Naive thymus-derived CD4-positive, alpha-beta T cell (primary cell): ENCODE data around the gene CERT1. TPM values are rescaled to one million over a fixed set of nuclear protein-coding genes. Genes with fewer than 3 reads are reported as not detected.
"Not testable (repeated sequence)": the region's sequence is repeated elsewhere in the genome, so short reads cannot be mapped to it uniquely, and the experiment has no call there.

ENCODE experiments used
- ATAC-seq: fragments of 150-1000 bp; cut with Tn5 transposase; 2 replicates; pipeline ENCODE4 v1.10.0; 2021; ENCODE audit warnings: mild to moderate bottlenecking, moderate library complexity
- CTCF ChIA-PET: fragments of 350-600 bp; sonication (Branson Sonifier 250); formaldehyde crosslinking; loops from one replicate; lab custom pipeline; 2021; ENCODE audit warnings: antibody characterized with exemption; lab: Charles Lee
- POLR2A ChIA-PET: fragments of 350-600 bp; sonication (Branson Sonifier 250); formaldehyde crosslinking; loops from one replicate; lab custom pipeline; 2021; ENCODE audit warnings: antibody characterized with exemption, inconsistent platforms; lab: Charles Lee
- DNase-seq, 9 donors: peaks; one replicate each; pipeline versions ENCODE4 v3.0.0 to v3.0.0-alpha.2; 2020 to 2022; ENCODE audit warnings: mixed read lengths in 1 of 9
- H3K27ac ChIP-seq: one replicate; pipeline ENCODE4 v1.7.0; 2013; ENCODE audit warnings: mild to moderate bottlenecking, low read depth, low read length, moderate library complexity
- H3K27me3 ChIP-seq, 2 donors: one replicate each; pipeline ENCODE4 v1.7.0; 2013; ENCODE audit warnings: low read length in 2 of 2, mild to moderate bottlenecking in 2 of 2, moderate library complexity in 2 of 2; ENCODE audit not compliant: control insufficient read depth in 2 of 2, insufficient read depth in 2 of 2
- H3K36me3 ChIP-seq, 3 experiments: 1 replicate in 2 of 3; 2 replicates in 1 of 3; pipeline ENCODE4 v1.7.0; 2013; ENCODE audit warnings: low read length in 3 of 3, mild to moderate bottlenecking in 3 of 3, moderate library complexity in 1 of 3; ENCODE audit not compliant: insufficient read depth in 3 of 3, control insufficient read depth in 2 of 3
- H3K4me1 ChIP-seq, 2 donors: one replicate each; pipeline ENCODE4 v1.7.0; 2013; ENCODE audit warnings: low read length in 2 of 2, mild to moderate bottlenecking in 2 of 2, moderate library complexity in 1 of 2; ENCODE audit not compliant: control insufficient read depth in 2 of 2, insufficient read depth in 2 of 2
- H3K4me3 ChIP-seq: 2 replicates; pipeline ENCODE4 v1.7.0; 2013; ENCODE audit warnings: mild to moderate bottlenecking, low read length
- H3K9me3 ChIP-seq, 3 experiments: 1 replicate in 2 of 3; 2 replicates in 1 of 3; pipeline ENCODE4 v1.7.0; 2013; ENCODE audit warnings: low read length in 3 of 3; ENCODE audit not compliant: control insufficient read depth in 2 of 3
- H3K27ac Mint-ChIP-seq, 9 donors: one replicate each; pipeline ENCODE4 v1.8.0; 2020 to 2022; ENCODE audit warnings: mixed read lengths in 9 of 9, mild to moderate bottlenecking in 8 of 9, moderate library complexity in 5 of 9, inconsistent platforms in 2 of 9
- H3K27me3 Mint-ChIP-seq, 5 donors: one replicate each; pipeline ENCODE4 v1.8.0; 2021 to 2022; ENCODE audit warnings: mixed read lengths in 5 of 5, mild to moderate bottlenecking in 1 of 5
- H3K36me3 Mint-ChIP-seq, 5 donors: one replicate each; pipeline ENCODE4 v1.8.0; 2020 to 2022; ENCODE audit warnings: mixed read lengths in 5 of 5, mild to moderate bottlenecking in 3 of 5, inconsistent platforms in 1 of 5
- H3K4me1 Mint-ChIP-seq, 7 donors: one replicate each; pipeline ENCODE4 v1.8.0; 2020 to 2022; ENCODE audit warnings: mixed read lengths in 7 of 7, mild to moderate bottlenecking in 3 of 7, inconsistent platforms in 1 of 7
- H3K4me3 Mint-ChIP-seq, 10 donors: one replicate each; pipeline ENCODE4 v1.8.0; 2020 to 2022; ENCODE audit warnings: mild to moderate bottlenecking in 10 of 10, mixed read lengths in 10 of 10, moderate library complexity in 6 of 10, inconsistent platforms in 2 of 10
- H3K9me3 Mint-ChIP-seq, 11 donors: one replicate each; pipeline ENCODE4 v1.8.0; 2020 to 2022; ENCODE audit warnings: mixed read lengths in 11 of 11, mild to moderate bottlenecking in 4 of 11, inconsistent platforms in 1 of 11, moderate library complexity in 1 of 11
- intact Hi-C, 2 donors: fragments of 100-400 bp; cut with micrococcal nuclease; formaldehyde crosslinking; loops; one replicate each; pipeline ENCODE4 v1.15.1; 2023
- polyA plus RNA-seq, 2 donors: library from polyadenylated mRNA; unstranded; fragments of 300-500 nt; fragmentation: Illumina TruSeq; gene quantifications; one replicate each; pipeline ENCODE4 v1.2.3, GENCODE V29; 2021
- total RNA-seq, 6 experiments: library from RNA in 5 of 6; stranded (reverse) in 5 of 6; gene quantifications; 1 replicate in 5 of 6; 2 replicates in 1 of 6; pipeline ENCODE4 v1.2.3 and lab custom pipeline; 2021 to 2026

Gene CERT1
- total and polyA plus RNA-seq, 7 experiments from 2014 or later: 13.3 to 60.4 (median 37.7) TPM

- H3K9me3 Mint-ChIP-seq: peaks cover 7 to 25% (median 15%) of the 10 kb centered on the region in 11 donors
- H3K4me3 Mint-ChIP-seq: no peak overlapping the region
- no peak overlapping the region for H3K27ac Mint-ChIP-seq
- Histone ChIP-seq H3K9me3 (no peaks in the 10 kb centered on the region), H3K27ac (no peak overlapping the region), H3K4me1 (no peaks in the 10 kb centered on the region), H3K36me3 (no peaks in the 10 kb centered on the region), H3K27me3 (no peaks in the 10 kb centered on the region), H3K4me3 (no peak overlapping the region)
- peaks cover 17 to 57% (median 41%) of the 10 kb centered on the region in 5 donors for H3K36me3 Mint-ChIP-seq
- ChIA-PET CTCF (no interaction called here), POLR2A (no interaction called here)
- ATAC-seq (no peak), DNase-seq (no peak)
- no peaks in the 10 kb centered on the region for H3K27me3 Mint-ChIP-seq
- peaks cover 10 to 33% (median 22%) of the 10 kb centered on the region in 7 donors for H3K4me1 Mint-ChIP-seq
- intact Hi-C loops: no loop called here
Observed at GRCh38 chr5:75536694-75537360, 25.4 kb upstream of the CERT1 start.

- Mint-ChIP-seq H3K27me3 (no peaks in the 10 kb centered on the region), H3K36me3 (peaks cover 17 to 59% (median 43%) of the 10 kb centered on the region in 5 donors), H3K27ac (no peak overlapping the region), H3K9me3 (peaks cover 7 to 26% (median 15%) of the 10 kb centered on the region in 11 donors), H3K4me3 (peak overlapping the region in 2 of 10 donors; percentile 22 to 41), H3K4me1 (peaks cover 10 to 33% (median 22%) of the 10 kb centered on the region in 7 donors)
- Histone ChIP-seq H3K27ac (no peak overlapping the region), H3K36me3 (no peaks in the 10 kb centered on the region), H3K4me1 (no peaks in the 10 kb centered on the region), H3K4me3 (no peak overlapping the region), H3K9me3 (no peaks in the 10 kb centered on the region), H3K27me3 (no peaks in the 10 kb centered on the region)
- intact Hi-C loops: no loop called here
- ATAC-seq (no peak), DNase-seq (no peak)
- CTCF ChIA-PET: interaction anchor here (0.6 kb wide), 1 partner anchor 100 kb away, joined by 3 read pairs; no protein-coding TSS in a partner anchor
- POLR2A ChIA-PET: no interaction called here
Observed at GRCh38 chr5:75536147-75536546, 24.7 kb upstream of the CERT1 start.

- Histone ChIP-seq H3K4me3 (no peak overlapping the region), H3K27ac (no peak overlapping the region), H3K4me1 (no peaks in the 10 kb centered on the region), H3K9me3 (no peaks in the 10 kb centered on the region), H3K36me3 (no peaks in the 10 kb centered on the region), H3K27me3 (no peaks in the 10 kb centered on the region)
- Mint-ChIP-seq H3K27me3 (no peaks in the 10 kb centered on the region), H3K4me1 (peaks cover 10 to 35% (median 24%) of the 10 kb centered on the region in 7 donors), H3K9me3 (peaks cover 7 to 26% (median 15%) of the 10 kb centered on the region in 11 donors), H3K36me3 (peaks cover 17 to 57% (median 43%) of the 10 kb centered on the region in 5 donors), H3K4me3 (no peak overlapping the region), H3K27ac (no peak overlapping the region)
- DNase-seq (no peak), ATAC-seq (no peak)
- POLR2A ChIA-PET: no interaction called here
- CTCF ChIA-PET: no interaction called here
- intact Hi-C loops: no loop called here
Observed at GRCh38 chr5:75534734-75535133, 23.3 kb upstream of the CERT1 start.

- CTCF ChIA-PET, H3K27ac Mint-ChIP-seq, H3K4me1 ChIP-seq, H3K4me3 ChIP-seq, H3K9me3 ChIP-seq, intact Hi-C loops, H3K4me3 Mint-ChIP-seq, H3K27me3 Mint-ChIP-seq, H3K36me3 ChIP-seq, H3K27ac ChIP-seq, DNase-seq, H3K27me3 ChIP-seq, ATAC-seq: not testable (repeated sequence)
- peaks cover 10 to 41% (median 30%) of the 10 kb centered on the region in 7 donors for H3K4me1 Mint-ChIP-seq
- H3K9me3 Mint-ChIP-seq: peaks cover 7 to 29% (median 15%) of the 10 kb centered on the region in 11 donors
- H3K36me3 Mint-ChIP-seq: peaks cover 17 to 53% (median 41%) of the 10 kb centered on the region in 5 donors
- POLR2A ChIA-PET: interaction anchor here (0.8 kb wide), 1 partner anchor 25 kb away, joined by 3 read pairs; no protein-coding TSS in a partner anchor
Observed at GRCh38 chr5:75533716-75534115, 22.3 kb upstream of the CERT1 start.

GRCh38 chr5:75532190-75532589 lies 20.8 kb upstream of the CERT1 start:
- no peak overlapping the region for H3K27ac Mint-ChIP-seq
- intact Hi-C loops: no loop called here
- no peak overlapping the region for H3K27ac ChIP-seq
- peaks cover 17 to 50% (median 41%) of the 10 kb centered on the region in 5 donors for H3K36me3 Mint-ChIP-seq
- H3K27me3 ChIP-seq: no peaks in the 10 kb centered on the region
- POLR2A ChIA-PET: no interaction called here
- CTCF ChIA-PET: no interaction called here
- no peaks in the 10 kb centered on the region for H3K4me1 ChIP-seq
- no peaks in the 10 kb centered on the region for H3K9me3 ChIP-seq
- no peak for ATAC-seq
- peaks cover 7 to 29% (median 15%) of the 10 kb centered on the region in 11 donors for H3K9me3 Mint-ChIP-seq
- no peak for DNase-seq
- no peaks in the 10 kb centered on the region for H3K27me3 Mint-ChIP-seq
- H3K4me3 Mint-ChIP-seq: no peak overlapping the region
- H3K4me3 ChIP-seq: no peak overlapping the region
- H3K4me1 Mint-ChIP-seq: peaks cover 8 to 37% (median 27%) of the 10 kb centered on the region in 7 donors
- H3K36me3 ChIP-seq: no peaks in the 10 kb centered on the region

GRCh38 chr5:75529185-75529584 lies 17.8 kb upstream of the CERT1 start:
- Mint-ChIP-seq H3K9me3 (peaks cover 0 to 20% (median 3%) of the 10 kb centered on the region in 11 donors), H3K27me3 (no peaks in the 10 kb centered on the region), H3K4me1 (peaks cover 16 to 45% (median 33%) of the 10 kb centered on the region in 7 donors), H3K36me3 (peaks cover 0 to 33% (median 21%) of the 10 kb centered on the region in 5 donors), H3K27ac (peak overlapping the region in 1 of 9 donors; percentile 9), H3K4me3 (no peak overlapping the region)
- Histone ChIP-seq H3K36me3 (no peaks in the 10 kb centered on the region), H3K27me3 (no peaks in the 10 kb centered on the region), H3K27ac (no peak overlapping the region), H3K9me3 (no peaks in the 10 kb centered on the region), H3K4me1 (peaks cover 0 to 9% of the 10 kb centered on the region in 2 donors), H3K4me3 (no peak overlapping the region)
- ChIA-PET CTCF (no interaction called here), POLR2A (no interaction called here)
- ATAC-seq (no peak), DNase-seq (no peak)
- intact Hi-C loops: no loop called here
